ENCODE data around the gene IP6K1.

- TF ChIP-seq CEBPB (IDR thresholded peaks at IDR 0.05; ENCODE audit: low read depth) (no peak), RAD21 (IDR thresholded peaks at IDR 0.05; ENCODE audit: low read depth) (no peak), YY1 (IDR thresholded peaks at IDR 0.05; ENCODE audit: extremely low read depth, insufficient replicate concordance, low read depth, low read length) (no peak), CTCF (IDR thresholded peaks at IDR 0.05 in 2 of 3, conservative IDR thresholded peaks at IDR 0.05 in 1 of 3; ENCODE audit: borderline replicate concordance in 1 of 3, insufficient read depth in 1 of 3, low read depth in 2 of 3, low read length in 2 of 3) (no peak; a peak in 2 of 6 replicates), ZFX (IDR thresholded peaks at IDR 0.05) (0 out of 2 replicates have a peak, but pooled peaks have one; percentile 21), EZH2phosphoT487 (IDR thresholded peaks at IDR 0.05; ENCODE audit: borderline replicate concordance) (no peak), ZBTB33 (IDR thresholded peaks at IDR 0.05; ENCODE audit: extremely low read depth, insufficient replicate concordance, low read length) (no peak), MAX (IDR thresholded peaks at IDR 0.05) (no peak; the same call in 1 of the 2 replicates), REST (IDR thresholded peaks at IDR 0.05; ENCODE audit: low read depth) (no peak), POLR2A (IDR thresholded peaks at IDR 0.05; ENCODE audit: borderline replicate concordance, extremely low read depth, insufficient read depth, insufficient read length) (no peak), SP1 (IDR thresholded peaks at IDR 0.05; ENCODE audit: low read depth) (no peak), ZNF274 (IDR thresholded peaks at IDR 0.05; ENCODE audit: low read depth, low read length) (no peak)
Observed at GRCh38 chr3:49803465-49804140, 17.3 kb upstream of the IP6K1 start.
